Keratinocyte (primary cell): ENCODE results near the gene ADGRD1.

Source experiments
- EZH2 ChIP-seq: IDR thresholded peaks from one replicate; pipeline ENCODE4 v1.6.1; 2012; ENCODE audit warnings: inconsistent platforms, mild to moderate bottlenecking, low read length, moderate library complexity
- TF ChIP-seq, protein P1 (sequence below), 3 experiments: IDR thresholded peaks in 1 of 3; conservative IDR thresholded peaks in 1 of 3; optimal IDR thresholded peaks in 1 of 3; 2 replicates in 2 of 3; 3 replicates in 1 of 3; pipeline versions ENCODE3 to v1.5.1; 2011; ENCODE audit warnings: low read length in 3 of 3, mild to moderate bottlenecking in 3 of 3, moderate library complexity in 2 of 3, control low read depth in 1 of 3, inconsistent platforms in 1 of 3; ENCODE audit not compliant: insufficient read depth in 2 of 3; ENCODE audit errors: extremely low read depth in 1 of 3

DNA sequence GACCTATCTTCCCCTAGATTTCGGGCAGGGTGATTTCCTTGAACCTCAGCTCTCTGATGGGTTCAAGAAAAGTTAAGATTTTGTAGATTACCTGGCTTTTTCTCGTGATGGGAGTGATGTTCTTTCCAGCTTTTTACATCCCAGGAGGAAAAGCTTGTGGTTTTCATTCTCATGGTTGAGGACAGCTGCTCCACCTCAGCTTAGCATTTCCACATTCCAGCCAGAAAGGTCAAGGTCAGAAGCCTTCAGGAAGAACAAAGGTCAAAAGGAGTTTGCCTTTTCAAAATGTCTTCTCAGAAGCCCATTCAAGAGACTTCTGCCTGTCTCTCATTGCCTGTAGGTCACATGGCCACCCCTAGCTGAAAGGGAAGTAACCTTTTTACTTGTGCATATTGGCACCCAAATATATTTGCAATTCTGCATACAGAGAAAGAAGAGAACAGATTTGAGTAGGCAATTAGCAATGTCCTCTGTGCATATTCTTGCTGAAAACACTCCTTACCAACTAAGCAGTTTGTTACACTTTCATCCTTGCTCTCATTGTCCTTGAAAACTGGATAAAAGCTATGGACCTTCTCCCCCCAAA, 6.6 kb upstream of the ADGRD1 start:
- TF ChIP-seq, protein P1, sequence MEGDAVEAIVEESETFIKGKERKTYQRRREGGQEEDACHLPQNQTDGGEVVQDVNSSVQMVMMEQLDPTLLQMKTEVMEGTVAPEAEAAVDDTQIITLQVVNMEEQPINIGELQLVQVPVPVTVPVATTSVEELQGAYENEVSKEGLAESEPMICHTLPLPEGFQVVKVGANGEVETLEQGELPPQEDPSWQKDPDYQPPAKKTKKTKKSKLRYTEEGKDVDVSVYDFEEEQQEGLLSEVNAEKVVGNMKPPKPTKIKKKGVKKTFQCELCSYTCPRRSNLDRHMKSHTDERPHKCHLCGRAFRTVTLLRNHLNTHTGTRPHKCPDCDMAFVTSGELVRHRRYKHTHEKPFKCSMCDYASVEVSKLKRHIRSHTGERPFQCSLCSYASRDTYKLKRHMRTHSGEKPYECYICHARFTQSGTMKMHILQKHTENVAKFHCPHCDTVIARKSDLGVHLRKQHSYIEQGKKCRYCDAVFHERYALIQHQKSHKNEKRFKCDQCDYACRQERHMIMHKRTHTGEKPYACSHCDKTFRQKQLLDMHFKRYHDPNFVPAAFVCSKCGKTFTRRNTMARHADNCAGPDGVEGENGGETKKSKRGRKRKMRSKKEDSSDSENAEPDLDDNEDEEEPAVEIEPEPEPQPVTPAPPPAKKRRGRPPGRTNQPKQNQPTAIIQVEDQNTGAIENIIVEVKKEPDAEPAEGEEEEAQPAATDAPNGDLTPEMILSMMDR (optimal IDR thresholded peaks at IDR 0.05 in 1 of 3, IDR thresholded peaks at IDR 0.05 in 1 of 3, conservative IDR thresholded peaks at IDR 0.05 in 1 of 3; ENCODE audit: extremely low read depth in 1 of 3, insufficient read depth in 2 of 3, low read length in 3 of 3) = no peak
- no peak for TF ChIP-seq EZH2
